ENCODE data around the gene DHX16.
"Not testable (repeated sequence)": the region's sequence is repeated elsewhere in the genome, so short reads cannot be mapped to it uniquely, and the experiment has no call there.

DHX16 gene

DNA sequence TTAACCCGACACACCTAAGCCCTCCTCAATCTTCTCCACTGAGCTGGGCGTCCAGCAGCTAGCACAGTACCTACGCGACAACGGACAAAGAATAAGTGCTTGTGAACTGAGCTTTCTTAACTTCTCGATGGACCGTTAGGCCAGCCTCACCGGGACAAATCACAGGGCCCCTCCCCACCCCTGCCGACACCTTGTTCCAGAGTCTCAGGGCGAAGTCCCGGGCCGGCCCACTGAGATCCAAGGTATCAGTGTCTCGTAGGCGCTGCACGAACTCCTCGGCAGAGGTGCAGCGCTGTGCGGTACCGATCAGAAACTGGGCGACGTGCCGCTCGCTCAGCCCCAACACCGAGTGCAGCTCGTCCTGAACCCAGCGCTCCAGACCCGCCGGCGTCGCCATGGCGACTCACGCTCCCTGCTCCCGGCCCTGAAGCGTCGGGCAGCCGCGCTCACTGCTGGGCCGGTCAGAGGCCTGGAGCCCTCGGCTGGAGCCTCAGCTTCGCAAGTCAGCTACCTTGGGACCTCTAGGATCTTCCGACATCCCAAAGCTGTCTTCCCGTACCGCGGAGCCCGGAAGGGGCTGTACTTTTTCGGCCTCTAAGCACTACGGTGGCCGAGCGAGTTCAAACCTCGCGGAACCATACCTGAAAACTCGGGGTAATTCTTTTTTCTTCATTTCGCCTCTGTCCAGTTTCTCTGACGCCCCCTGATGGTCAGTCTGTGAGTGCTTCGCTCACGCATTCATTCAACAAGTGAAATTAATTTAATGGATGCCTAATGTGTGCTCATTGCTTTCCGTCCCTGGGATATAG is at the start of gene DHX16:
TSS of gene DHX16 (minus strand) at position 562 of the 809 bp plus-strand sequence. CDS start at position 397, 165 bp downstream.
- DNase-seq (ENCODE audit: low read depth) = peak; percentile 88

DNA sequence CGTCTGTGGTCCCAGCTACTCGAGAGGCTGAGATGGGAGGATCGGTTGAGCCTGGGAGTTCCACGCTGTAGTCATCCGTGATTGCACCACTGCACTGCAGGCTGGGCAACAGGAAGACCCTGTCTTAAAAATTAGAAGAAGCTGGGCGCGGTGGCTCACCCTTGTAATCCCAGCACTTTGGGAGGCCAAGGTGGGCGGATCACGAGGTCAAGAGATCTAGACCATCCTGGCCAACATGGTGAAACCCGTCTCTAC is 49.1 kb upstream of the DHX16 start:
- not testable (repeated sequence) for DNase-seq (ENCODE audit: low read depth)

DNA sequence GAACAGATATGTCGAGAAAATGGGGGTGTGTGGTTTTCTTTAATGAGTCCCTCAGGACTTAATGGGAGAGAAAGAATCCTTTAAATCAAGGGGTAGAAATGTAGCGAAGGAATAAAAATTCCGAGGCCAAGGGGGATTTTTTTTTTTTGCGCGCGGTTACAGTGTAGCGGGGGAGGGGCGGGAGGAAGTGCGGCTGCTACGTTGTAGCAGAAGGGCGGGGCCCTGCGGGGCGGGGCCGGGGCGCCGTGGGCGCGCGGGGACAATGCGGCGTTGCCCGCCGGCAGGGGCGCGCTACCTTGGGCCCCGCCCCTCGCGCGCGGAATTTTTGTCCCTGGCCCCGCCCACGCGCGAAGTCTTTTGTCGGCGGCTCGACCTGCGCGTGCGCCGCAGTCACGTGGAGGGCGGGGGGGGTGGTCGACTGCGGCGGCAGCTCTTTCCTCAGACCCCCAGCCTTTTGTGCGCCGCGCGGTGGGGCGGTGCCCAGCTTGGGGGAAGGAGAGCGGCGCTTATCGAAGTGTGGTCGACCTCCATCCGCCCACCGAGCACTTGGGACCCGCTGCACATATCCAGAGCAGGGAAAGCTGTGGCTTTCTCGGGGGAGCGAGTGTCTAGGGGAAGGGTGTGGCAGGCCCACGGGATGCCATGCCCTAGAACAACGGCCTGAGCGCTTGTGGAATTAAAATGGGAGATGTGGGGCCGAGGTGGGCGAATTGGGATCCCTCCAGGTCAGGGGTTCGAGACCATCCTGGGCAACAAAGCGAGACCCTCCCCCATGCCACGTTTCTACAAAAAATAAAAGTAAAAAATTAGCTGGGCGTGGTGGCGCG is 48.6 kb upstream of the DHX16 start:
- DNase-seq (ENCODE audit: low read depth) = peak; percentile 92

DNA sequence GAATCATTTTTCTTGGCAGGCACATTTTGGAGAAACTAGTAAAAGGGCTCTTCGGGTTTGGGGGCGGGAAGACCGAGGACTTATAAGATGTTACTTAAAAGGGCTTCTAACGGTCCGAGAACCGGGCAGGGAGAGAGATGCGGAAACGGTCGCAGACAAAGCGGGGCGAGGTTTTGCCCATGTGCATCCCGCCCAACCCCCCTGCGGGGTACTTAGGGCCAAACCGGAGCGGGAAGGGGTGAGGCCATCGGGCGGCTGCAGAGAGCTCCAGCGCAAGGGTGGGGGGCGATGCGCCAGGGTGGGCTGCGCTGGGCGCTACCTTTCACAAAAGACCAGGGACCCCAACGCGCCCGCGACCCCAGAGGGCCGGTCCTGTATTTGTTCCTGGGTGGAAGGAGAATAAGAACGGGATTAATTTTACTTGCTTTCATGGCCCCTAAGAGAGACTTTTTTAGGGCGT is 48.0 kb upstream of the DHX16 start:
- no peak for DNase-seq (ENCODE audit: low read depth)

DNA sequence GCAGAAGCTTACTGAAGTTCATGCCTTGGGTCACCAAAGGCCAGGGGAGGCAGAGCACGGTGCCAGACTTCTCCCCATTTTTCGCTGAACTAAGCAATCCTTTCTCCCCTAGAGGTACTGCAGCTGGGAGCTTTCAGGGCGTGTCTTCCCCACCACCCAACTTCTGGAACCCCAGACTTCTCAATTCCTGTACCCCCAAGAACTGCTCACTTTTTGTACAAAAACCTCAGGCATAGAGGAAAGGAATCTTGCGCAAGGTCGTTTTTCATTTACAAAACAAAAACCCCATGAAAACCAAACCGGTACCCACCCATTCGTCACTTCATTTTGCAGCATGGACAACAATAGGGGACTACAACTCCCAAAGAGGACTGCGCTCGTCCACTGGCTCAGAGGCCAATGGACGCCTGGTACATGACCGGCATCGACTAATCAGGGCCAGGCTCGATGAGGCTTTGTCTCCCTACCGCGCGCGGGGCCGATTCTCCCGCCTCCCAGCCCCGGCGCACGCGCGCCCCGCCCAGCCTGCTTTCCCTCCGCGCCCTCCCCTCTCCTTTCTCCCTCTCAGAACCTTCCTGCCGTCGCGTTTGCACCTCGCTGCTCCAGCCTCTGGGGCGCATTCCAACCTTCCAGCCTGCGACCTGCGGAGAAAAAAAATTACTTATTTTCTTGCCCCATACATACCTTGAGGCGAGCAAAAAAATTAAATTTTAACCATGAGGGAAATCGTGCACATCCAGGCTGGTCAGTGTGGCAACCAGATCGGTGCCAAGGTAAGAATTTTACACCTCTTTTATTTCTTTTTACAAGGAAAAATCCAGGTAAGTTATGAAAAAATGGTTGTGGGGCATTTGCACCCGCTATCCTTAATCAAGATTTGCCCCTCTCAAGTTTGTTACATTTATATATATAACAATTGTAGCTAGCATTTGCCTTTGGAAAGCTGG is 47.3 kb upstream of the DHX16 start, which contains the start of gene TUBB:
TSS of gene TUBB (plus strand) at position 562 of the 947 bp plus-strand sequence. CDS start at position 717, 155 bp downstream.
- peak; percentile 92 for DNase-seq (ENCODE audit: low read depth)

DNA sequence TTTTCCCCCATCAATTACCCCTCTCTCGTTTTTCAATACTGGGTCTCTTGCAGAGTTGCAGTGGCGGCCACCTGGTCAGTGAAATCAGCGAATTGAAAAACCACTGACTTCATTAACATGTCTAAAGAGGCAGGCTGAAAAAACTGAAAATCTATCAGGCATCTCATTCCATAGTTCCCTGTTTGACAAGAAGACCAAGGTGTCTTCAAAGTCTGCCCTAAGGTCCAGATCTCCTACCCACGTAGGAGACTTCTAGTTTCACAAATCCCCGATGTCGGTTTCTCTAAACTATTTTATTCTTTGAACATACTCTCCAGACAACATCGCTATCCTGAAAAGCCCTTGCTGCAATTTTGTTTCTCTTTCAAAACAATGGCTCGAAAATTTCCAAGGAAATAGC is 46.5 kb upstream of the DHX16 start:
- DNase-seq (ENCODE audit: low read depth) = no peak

DNA sequence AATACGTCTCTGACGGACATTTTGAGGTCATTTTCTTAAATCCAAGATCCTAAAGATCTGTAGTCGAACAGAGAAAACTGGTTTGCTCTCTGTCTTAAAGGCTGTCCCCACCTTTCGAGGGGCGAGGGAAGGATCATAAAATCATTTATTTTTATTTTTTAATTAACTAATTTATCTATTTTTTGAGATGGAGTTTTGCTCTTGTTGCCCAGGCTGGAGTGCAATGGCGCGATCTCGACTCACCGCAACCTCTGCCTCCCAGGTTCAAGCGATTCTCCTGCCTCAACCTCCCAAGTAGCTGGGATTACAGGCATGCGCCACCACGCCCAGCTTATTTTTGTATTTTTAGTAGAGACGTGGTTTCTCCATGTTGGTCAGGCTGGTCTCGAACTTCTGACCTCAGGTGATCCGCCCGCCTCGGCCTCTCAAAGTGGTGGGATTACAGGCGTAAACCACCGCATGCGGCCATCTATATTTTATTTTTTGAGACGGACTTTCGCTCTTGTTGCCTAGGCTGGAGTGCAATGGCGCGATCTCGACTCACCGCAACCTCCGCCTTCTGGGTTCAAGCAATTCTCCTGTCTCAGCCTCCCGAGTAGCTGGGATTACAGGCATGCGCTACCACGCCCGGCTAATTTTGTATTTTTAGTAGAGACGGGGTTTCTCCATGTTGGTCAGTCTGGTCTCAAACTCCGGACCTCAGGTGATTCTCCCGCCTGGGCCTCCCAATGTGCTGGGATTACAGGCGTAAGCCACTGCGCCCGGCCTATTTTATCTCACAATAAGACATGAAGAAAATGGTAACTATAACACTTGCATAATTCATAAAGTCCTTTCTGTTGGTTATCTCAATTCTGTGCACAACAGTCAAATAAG is 45.3 kb upstream of the DHX16 start:
- not testable (repeated sequence) for DNase-seq (ENCODE audit: low read depth)

DNA sequence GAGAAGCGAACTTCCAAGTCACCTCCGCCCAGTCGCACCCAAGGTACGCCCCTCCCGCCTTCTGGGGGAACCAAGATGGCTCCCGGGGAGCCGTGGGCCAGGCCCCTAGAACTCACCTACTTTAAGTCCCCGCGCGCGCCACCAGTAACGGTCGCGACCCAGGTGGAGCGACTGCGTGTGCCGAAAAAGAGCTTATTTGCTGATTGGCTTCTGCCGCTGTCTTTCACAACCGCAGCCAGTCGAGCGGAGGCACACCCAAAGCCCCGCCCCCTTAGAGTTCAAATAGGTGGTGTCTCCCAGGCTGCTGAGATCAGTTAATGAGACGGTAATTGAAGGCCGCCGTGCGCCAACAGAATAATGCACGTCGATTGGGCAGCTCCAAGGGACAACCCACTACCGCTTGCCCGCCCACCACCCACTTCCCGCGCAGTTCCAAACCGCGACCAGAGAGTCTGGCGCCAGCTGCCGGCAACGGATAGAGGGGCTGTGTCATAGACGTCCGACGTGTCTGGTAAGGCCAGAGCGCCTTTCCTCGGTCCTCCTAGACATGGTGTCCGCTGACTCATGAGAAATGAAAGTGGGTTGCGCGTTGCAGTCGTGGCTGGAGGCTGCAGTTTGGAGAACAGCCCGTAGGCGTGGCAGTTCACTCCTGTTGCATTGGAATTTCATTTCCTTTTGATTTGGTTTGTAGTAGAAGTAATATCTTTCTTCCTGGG is 44.5 kb upstream of the DHX16 start, which contains the start of gene MDC1:
TSS of gene MDC1 (minus strand) at position 153 of the 716 bp plus-strand sequence. CDS start 2,106 bp downstream, outside the sequence.
- peak; percentile 99 for DNase-seq (ENCODE audit: low read depth)

DNA sequence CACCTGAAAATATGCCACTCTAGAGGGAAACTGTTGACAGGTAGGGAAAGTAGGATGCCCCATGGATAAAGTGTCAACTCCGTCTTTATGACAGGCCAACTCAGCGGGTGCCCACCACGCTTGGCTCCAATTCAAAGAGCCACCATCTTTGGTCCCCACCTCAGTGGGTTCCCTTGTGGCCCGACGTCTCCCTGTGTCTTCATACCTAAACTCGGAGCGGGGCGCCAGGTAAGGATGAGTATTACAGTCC is 44.0 kb upstream of the DHX16 start:
- DNase-seq (ENCODE audit: low read depth) = no peak

DNA sequence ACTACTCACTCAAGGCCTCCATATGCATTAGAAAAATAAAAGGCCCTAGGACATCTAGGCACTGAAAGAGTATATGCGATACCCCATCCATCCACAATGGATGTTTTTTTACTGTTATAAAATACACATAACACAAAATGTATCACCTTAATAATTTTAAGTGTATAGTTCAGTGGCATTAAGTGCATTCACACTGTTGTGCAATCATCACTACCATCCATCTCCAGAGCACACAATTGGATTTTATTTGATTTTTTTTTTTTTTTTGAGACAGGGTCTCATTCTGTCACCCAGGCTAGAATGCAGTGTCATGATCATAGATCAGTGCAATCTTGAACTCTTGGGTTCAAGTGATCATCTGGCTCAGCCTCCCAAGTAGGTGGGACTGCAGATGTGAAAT is 41.5 kb upstream of the DHX16 start:
- DNase-seq (ENCODE audit: low read depth) = no peak

DNA sequence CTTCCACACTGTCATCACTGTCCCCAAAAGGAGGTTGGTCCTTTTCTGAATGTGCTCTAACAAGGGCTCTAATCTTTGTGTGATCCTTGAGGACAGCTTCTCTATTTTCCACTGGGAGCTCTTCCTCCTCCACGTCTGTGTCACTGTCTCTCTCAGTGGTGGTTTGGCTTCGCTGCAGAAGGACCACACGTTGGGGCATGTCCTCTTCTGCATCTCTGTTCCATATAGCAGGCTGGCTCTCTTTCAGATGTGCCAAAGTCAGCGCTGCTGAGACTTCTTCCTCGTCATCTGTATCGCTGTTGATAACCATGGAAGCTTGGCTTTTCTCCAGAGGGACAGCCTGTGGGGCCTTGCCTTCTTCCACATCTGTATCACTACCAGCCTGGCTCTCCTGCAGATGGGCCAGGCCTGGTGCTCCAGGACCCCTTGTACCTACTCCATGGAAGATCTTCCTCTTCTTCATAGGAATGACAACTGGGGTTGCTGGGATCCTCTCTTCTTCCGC is 39.7 kb upstream of the DHX16 start:
- no peak for DNase-seq (ENCODE audit: low read depth)

DNA sequence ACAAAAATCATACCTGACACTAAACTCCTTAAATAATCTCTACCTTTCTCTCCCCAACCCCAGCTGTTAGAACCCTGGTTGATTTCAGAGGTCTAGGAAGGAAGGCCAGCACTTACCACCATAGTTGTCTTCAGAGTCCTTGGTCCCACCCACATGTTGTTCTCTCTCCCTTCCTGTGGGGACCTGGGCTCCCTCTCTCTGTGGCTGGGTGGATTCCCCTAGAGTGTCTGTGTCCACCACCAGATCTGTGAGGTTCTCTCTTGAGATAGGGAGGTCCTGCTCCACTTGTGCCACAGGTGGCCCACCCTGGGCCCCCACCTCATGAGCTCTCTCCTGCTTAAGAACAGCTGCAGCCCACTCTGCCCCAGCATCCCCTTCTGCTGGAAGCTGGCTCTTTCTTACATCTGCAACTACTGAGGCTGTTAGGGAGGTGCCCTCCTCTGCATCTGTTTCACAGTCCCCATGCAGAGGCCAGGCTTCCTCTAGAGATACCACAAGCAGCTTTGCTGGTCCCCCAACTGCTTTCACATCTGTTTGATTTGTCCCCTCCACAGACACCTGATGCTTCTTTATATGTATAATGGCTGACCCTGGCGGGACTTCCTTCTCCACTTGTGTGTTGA is 39.1 kb upstream of the DHX16 start:
- DNase-seq (ENCODE audit: low read depth) = no peak

DNA sequence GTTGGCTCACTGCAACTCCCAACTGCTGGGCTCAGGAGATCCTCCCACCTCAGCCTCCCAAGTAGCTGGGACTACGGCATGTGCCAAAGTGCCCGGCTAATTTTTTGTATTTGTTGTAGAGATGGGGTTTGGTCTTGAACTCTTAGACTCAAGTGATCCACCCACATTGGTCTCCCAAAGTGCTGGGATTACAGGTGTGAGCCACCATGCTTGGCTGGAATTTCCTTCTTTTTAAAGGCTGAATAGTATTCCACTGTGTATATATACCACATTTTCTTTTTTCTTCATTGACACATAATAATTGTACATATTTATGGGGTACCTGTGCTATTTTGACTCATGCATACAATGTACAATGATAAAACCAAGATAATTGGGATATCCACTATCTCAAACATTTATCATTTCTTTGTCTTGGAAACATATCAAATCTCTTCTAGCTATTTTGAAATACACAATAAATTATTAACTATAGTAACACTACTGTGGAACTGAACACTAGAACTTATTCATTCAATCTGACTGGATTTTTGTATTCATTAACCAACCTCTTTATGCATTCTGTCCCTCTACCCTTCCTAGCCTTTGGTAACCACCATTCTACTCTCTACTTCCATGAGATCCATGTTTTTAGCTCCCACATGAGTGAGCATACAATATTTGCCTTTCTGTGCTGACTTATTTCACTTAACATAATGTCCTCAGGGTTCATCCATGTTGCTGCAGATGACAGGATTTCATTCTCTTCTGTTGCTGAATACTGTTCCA is 36.5 kb upstream of the DHX16 start:
- DNase-seq (ENCODE audit: low read depth) = no peak

DNA sequence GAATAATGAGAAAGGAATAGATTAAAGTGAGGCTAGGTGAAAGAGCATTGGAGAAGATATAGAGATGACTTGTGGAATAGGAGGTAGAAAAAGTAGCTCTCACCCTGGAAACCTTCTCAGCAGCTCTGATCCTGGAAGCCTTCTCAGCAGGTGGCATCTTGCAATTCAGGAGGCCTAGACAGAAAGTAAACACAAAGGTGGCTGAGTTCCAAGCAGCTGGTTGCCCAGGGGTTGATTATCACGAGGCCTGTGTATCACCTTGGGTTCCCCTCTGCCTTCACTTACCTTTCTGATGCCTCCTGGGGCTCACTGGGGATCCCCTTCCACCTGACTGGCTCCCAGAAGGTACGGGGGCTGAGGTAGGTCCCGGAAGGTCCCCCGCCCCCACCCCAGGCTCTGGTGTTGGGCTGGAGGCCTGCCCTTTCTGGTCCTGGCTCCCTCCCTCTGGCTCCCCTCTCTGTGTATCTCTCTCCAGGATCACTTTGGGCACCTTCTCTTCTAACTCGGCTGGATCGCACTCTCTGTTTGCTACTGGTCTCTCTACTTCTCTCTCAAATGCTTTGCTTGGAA is 34.6 kb upstream of the DHX16 start:
- DNase-seq (ENCODE audit: low read depth) = no peak

DNA sequence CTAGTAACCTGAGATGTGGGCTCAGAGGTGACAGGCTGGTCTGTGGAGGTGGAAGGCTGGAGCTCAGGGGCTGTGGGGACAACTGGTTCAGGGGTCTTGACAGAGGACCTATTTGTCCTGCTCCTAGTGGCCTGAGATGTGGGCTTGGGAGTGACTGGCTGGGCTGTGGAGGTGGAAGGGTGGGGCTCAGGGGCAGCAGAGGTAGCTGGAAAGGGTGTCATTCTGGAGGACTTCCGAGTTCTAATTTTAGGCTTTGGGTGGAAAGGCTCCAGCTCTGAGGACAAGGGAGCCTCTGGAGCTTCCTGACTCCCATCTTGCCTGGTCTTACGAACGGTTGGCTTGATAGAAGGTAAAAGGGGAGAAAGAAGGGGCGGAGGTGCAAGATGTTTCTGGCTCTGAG is 32.8 kb upstream of the DHX16 start:
- no peak for DNase-seq (ENCODE audit: low read depth)

DNA sequence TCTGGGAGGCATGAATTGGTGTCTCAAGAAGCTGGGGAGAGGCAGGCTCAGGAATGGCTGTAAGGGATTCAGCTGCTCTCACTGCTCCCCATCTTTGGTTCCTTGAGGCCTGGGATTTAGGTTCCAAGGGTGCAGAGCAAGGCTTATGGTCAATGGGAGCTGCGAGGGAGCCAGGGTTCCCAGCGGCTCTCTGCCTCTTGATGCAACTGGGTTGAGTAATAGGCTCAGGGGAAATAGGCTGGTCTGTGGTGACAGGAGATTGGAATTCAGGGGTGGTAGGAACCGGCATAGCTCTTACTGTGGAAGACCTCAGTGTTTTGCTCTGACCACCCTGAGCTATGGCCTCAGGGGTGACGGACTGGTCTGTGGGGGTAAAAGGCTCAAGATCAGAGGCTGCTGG is 31.0 kb upstream of the DHX16 start:
- DNase-seq (ENCODE audit: low read depth) = no peak

DNA sequence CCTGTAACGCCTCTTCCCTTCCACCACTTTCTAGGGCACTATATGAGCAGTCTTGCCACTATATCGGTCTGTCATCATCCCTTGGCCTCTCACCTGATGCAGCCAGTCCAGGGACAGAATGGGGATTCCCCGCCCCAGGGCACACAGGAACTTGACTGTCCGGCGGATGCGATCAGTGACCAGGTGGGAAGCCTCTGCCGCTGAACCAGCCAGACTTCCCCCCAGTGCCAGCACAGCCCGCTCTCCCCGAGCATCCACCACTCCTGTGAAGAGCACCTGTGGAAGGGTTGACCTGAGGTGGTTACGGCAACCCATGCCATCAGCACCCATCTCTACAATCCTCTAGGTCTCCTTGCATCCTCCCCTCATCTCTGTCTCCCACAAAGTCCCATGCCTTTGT is 30.2 kb upstream of the DHX16 start:
- DNase-seq (ENCODE audit: low read depth) = no peak

DNA sequence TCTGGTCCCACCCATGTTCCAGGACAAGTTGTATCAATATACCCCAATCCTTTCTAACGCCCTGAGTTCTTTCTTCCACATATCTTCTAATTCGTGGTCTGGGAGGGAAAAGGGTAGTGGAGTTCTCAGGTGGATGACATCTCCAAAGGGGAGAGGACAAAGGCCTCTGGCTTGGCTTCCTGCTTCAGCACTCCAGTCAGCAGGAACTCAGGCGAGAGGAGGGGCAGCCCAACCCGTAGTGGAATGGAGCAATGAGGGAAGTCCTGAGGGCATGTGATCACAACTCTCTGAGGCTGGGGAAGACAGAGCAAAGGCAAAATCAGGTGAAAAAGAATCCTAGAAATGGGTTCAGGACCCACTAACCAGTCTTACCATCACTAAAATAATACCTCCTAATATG is 27.5 kb upstream of the DHX16 start:
- DNase-seq (ENCODE audit: low read depth) = no peak

DNA sequence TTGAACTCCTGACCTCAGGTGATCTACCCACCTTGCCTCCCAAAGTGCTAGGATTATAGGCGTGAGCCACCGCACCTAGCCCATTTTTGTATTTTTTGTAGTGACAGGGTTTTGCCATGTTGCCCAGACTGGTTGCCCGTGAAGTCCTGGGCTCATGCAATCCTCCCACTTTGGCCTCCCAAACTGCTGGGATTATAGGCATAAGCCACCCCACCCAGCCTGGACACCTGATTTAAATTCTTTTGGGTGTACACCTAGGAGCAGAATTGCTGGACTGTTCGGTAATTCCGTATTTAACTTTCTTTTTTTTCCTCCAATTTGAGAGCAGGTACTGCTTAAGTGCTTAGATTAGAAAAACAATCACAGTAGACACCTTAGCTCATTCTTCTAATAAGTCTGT is 23.6 kb upstream of the DHX16 start:
- DNase-seq (ENCODE audit: low read depth) = no peak

Measured in activated T-cell treated with anti-CD3 and anti-CD28 coated beads for 24 hours (primary cell).